Spleen (tissue), 7 donors: Measurements from ENCODE around the gene FBLN2.

Source experiments
- POLR2A ChIP-seq, 3 donors: fragments of 450-650 bp; IDR thresholded peaks; one replicate each; pipeline ENCODE4 v1.5.1; 2017; ENCODE audit warnings: antibody characterized with exemption in 3 of 3, mild to moderate bottlenecking in 1 of 3
- TF ChIP-seq, protein P1 (sequence below), 11 experiments: fragments of 200-600 bp in 7 of 11; fragments of 450-650 bp in 4 of 11; sonication (generic) in 4 of 11; IDR thresholded peaks in 8 of 11; conservative IDR thresholded peaks in 3 of 11; 1 replicate in 7 of 11; 2 replicates in 4 of 11; pipeline versions ENCODE4 v1.4.0 to v1.8.0; 2016 to 2021; ENCODE audit warnings: antibody characterized with exemption in 11 of 11, inconsistent platforms in 4 of 11, mild to moderate bottlenecking in 1 of 11
- donor health status: DM: no; HTN: no; CAD: no; lungs with moderate emphysema.
- donor health status: DM: no; HTN: no; CAD: no.
- donor health status: DM: no; HTN: no; CAD: no.

DNA sequence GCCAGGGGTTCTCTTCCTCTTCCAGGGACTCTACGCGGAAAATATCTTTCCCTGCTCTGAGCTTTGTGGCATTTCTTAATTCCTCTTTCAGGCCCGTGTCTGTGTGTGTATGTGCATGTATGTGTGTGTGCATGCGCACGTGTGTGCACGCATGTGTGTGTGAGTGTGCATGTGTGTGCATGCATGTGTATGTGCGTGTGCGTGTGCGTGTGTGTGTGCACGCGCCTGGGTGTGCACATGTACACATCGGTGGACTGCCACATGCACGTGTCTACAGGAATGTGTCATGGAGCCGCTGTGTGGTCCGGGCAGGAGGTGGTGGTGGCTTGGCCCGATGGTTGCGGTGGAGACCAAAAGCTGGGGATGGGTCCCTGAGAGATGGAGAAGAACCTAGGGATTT, 133.0 kb downstream of the FBLN2 start:
- TF ChIP-seq POLR2A (IDR thresholded peaks at IDR 0.05): no peak
- TF ChIP-seq, protein P1, sequence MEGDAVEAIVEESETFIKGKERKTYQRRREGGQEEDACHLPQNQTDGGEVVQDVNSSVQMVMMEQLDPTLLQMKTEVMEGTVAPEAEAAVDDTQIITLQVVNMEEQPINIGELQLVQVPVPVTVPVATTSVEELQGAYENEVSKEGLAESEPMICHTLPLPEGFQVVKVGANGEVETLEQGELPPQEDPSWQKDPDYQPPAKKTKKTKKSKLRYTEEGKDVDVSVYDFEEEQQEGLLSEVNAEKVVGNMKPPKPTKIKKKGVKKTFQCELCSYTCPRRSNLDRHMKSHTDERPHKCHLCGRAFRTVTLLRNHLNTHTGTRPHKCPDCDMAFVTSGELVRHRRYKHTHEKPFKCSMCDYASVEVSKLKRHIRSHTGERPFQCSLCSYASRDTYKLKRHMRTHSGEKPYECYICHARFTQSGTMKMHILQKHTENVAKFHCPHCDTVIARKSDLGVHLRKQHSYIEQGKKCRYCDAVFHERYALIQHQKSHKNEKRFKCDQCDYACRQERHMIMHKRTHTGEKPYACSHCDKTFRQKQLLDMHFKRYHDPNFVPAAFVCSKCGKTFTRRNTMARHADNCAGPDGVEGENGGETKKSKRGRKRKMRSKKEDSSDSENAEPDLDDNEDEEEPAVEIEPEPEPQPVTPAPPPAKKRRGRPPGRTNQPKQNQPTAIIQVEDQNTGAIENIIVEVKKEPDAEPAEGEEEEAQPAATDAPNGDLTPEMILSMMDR (IDR thresholded peaks at IDR 0.05 in 8 of 11, conservative IDR thresholded peaks at IDR 0.05 in 3 of 11): no peak
